ENCODE data around the gene POLE. TPM values are rescaled to one million over a fixed set of nuclear protein-coding genes. Genes with fewer than 3 reads are reported as not detected.
"Not testable (repeated sequence)": the region's sequence is repeated elsewhere in the genome, so short reads cannot be mapped to it uniquely, and the experiment has no call there.

The POLE gene
- total RNA-seq, 4 donors from 2014 or later: 15.8 to 60.8 (median 27.1) TPM

- ATAC-seq (ENCODE audit: low FRiP score): no peak
These were observed 83.6 kb downstream of the POLE start for GRCh38 chr12:132603240-132604150.

GRCh38 chr12:132602572-132603239 is 84.4 kb downstream of the POLE start:
- no peak for DNase-seq (ENCODE audit: low spot score)
- no peak for TF ChIP-seq CTCF (IDR thresholded peaks at IDR 0.05)
- no peak for ATAC-seq (ENCODE audit: low FRiP score)

More at GRCh38 chr12:132603240-132604150, 83.6 kb downstream of the POLE start:
- DNase-seq (ENCODE audit: low spot score): no peak
- TF ChIP-seq CTCF (IDR thresholded peaks at IDR 0.05): no peak

- DNase-seq (ENCODE audit: low spot score) (no peak), ATAC-seq (ENCODE audit: low FRiP score) (no peak)
- no peak for TF ChIP-seq CTCF (IDR thresholded peaks at IDR 0.05)
These were observed 85.8 kb downstream of the POLE start for GRCh38 chr12:132601171-132601883.

GRCh38 chr12:132600048-132601032 is 86.8 kb downstream of the POLE start:
- no peak for TF ChIP-seq CTCF (IDR thresholded peaks at IDR 0.05)
- DNase-seq (ENCODE audit: low spot score) (no peak), ATAC-seq (ENCODE audit: low FRiP score) (peak; percentile 59)

GRCh38 chr12:132599502-132599901 is 87.6 kb downstream of the POLE start:
- not testable (repeated sequence) for ATAC-seq (ENCODE audit: low FRiP score); DNase-seq (ENCODE audit: low spot score)

GRCh38 chr12:132597333-132598316 is 89.5 kb downstream of the POLE start:
- no peak for DNase-seq (ENCODE audit: low spot score)
- no peak for TF ChIP-seq CTCF (IDR thresholded peaks at IDR 0.05)
- ATAC-seq (ENCODE audit: low FRiP score): no peak

All from omental fat pad (tissue), 4 donors.